PC-9 (cell line): ENCODE results near the gene ZGRF1.

Experiments
- EZH2 ChIP-seq: fragments of 200-600 bp; sonication (generic); IDR thresholded peaks from 2 replicates; pipeline ENCODE4 v1.8.0; 2017; ENCODE audit warnings: antibody characterized with exemption, low read depth
- TF ChIP-seq, protein P1 (sequence below): fragments of 200-600 bp; sonication (generic); conservative IDR thresholded peaks from 2 replicates; pipeline ENCODE4 v1.6.1; 2017; ENCODE audit warnings: mixed run types, antibody characterized with exemption, mild to moderate bottlenecking, moderate library complexity

DNA sequence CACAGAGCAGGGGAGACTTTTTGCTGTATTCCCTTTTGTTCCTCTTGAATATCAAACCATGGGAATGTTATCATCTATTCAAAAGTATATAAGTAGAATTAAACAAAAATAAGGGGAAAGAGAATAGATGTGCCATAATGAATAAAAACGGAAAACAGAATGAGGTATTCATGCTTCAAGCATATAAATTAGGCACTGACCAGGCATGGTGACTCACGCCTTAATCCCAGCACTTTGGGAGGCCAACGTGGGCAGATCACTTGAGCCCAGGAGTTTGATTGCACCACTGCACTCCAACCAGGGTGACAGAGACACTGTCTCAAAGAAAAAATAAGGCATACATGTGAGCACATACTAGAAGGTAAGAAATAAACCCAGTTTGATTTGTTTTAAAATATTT, 104.4 kb downstream of the ZGRF1 start:
- TF ChIP-seq, protein P1, sequence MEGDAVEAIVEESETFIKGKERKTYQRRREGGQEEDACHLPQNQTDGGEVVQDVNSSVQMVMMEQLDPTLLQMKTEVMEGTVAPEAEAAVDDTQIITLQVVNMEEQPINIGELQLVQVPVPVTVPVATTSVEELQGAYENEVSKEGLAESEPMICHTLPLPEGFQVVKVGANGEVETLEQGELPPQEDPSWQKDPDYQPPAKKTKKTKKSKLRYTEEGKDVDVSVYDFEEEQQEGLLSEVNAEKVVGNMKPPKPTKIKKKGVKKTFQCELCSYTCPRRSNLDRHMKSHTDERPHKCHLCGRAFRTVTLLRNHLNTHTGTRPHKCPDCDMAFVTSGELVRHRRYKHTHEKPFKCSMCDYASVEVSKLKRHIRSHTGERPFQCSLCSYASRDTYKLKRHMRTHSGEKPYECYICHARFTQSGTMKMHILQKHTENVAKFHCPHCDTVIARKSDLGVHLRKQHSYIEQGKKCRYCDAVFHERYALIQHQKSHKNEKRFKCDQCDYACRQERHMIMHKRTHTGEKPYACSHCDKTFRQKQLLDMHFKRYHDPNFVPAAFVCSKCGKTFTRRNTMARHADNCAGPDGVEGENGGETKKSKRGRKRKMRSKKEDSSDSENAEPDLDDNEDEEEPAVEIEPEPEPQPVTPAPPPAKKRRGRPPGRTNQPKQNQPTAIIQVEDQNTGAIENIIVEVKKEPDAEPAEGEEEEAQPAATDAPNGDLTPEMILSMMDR = no peak
- no peak for TF ChIP-seq EZH2
